Retinal pigment epithelial cell (primary cell): ENCODE data around the gene PPM1M.

Experiments
- DNase-seq: peaks from one replicate; pipeline ENCODE4 v3.0.0-alpha.2; 2010; ENCODE audit warnings: low read depth
- H3K4me3 ChIP-seq: 2 replicates; pipeline ENCODE4 v1.5.1; 2011; ENCODE audit warnings: mild to moderate bottlenecking, low read length, control low read depth, moderate library complexity
- CTCF ChIP-seq: conservative IDR thresholded peaks from 2 replicates; pipeline ENCODE4 v1.5.1; 2011; ENCODE audit warnings: low read depth, low read length, control low read depth, inconsistent platforms

PPM1M gene

GRCh38 chr3:52230889-52231499, 14.6 kb upstream of the PPM1M start:
- no peak for DNase-seq
- no peak for TF ChIP-seq CTCF
- H3K4me3 ChIP-seq, result no peak overlapping the region

- DNase-seq, result no peak
- TF ChIP-seq CTCF, result peak; percentile 89
- no peak overlapping the region for H3K4me3 ChIP-seq
Measured at GRCh38 chr3:52231502-52232278, 13.9 kb upstream of the PPM1M start.

GRCh38 chr3:52232279-52233107, 13.1 kb upstream of the PPM1M start:
- no peak for DNase-seq
- H3K4me3 ChIP-seq, result no peak overlapping the region

GRCh38 chr3:52233108-52233591, 12.4 kb upstream of the PPM1M start:
- TF ChIP-seq CTCF, result no peak
- no peak overlapping the region for H3K4me3 ChIP-seq
- no peak for DNase-seq

More at GRCh38 chr3:52232279-52233107, 13.1 kb upstream of the PPM1M start:
- TF ChIP-seq CTCF, result no peak

- DNase-seq, result no peak
- TF ChIP-seq CTCF, result no peak
- H3K4me3 ChIP-seq, result no peak overlapping the region
Measured at GRCh38 chr3:52233968-52234367, 11.6 kb upstream of the PPM1M start.

GRCh38 chr3:52234516-52235447, 10.8 kb upstream of the PPM1M start:
- TF ChIP-seq CTCF, result no peak
- H3K4me3 ChIP-seq, result no peak overlapping the region
- DNase-seq, result no peak
